Measurements from ENCODE around the gene PRKD2. TPM values are rescaled to one million over a fixed set of nuclear protein-coding genes. Genes with fewer than 3 reads are reported as not detected.
A peak's percentile ranks its signal among the peaks of the same experiment; 100 is the strongest.

PRKD2 gene
- polyA plus RNA-seq, 3 donors, result 6.5 to 46.9 (median 8.1) TPM

DNA sequence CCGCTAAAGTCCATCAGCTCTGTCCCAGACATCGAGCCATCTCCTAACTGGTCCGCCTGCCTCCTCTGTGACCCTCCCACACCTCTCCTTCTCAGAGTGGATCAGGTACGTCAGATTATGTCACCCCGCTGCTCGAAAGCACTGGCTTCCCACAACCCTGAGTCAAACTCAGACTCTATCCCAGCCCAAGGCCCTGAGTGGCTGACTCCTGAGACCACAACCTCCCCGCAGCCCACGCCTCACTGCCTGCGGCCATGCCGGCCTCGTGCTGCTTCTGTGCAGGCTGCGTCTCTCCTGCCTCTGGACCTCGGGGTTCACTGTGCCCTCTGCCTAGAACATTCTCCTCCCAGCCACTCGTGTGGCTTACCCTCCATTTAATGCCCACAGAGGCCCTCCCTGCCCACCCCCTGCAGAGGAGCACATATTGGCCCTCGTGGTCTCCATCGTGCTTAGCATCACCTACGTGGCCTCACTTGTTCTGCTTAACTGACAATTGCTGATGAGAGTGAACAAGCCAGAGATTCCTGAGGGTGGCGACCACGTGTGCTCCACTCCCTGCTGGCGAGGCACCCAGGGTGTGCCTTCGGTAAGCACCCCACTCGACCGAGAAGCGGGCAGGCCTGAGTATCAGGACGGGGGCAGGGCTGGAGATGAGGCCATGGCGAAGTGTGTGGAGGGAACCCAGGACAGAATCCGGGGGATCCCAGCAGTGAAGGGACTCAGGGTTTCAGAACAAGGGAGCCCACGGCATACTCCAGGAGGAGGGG lies 15.4 kb upstream of the PRKD2 start:
- H3K27ac Mint-ChIP-seq, result peak overlapping the region; percentile 92 to 100 (median 98)
- peaks cover 0 to 2% (median 0%) of the 10 kb centered on the region in 7 donors for H3K9me3 Mint-ChIP-seq
- H3K36me3 Mint-ChIP-seq, result peaks cover 59 to 69% of the 10 kb centered on the region in 2 donors
- no peak overlapping the region for H2AFZ ChIP-seq (ENCODE audit: insufficient read depth, low read depth, low read length, poor library complexity, severe bottlenecking)
- H4K20me1 ChIP-seq (ENCODE audit: insufficient read depth, low read length), result peaks cover 56% of the 10 kb centered on the region
- no peak for TF ChIP-seq CTCF (IDR thresholded peaks at IDR 0.05)
- H3K36me3 ChIP-seq (replicated peaks in 1 of 2; ENCODE audit: control insufficient read depth in 1 of 2, insufficient read depth in 2 of 2, low read length in 2 of 2), result peaks cover 43 to 52% of the 10 kb centered on the region in 2 donors
- H3K4me1 Mint-ChIP-seq, result peaks cover 81% of the 10 kb centered on the region
- no peaks in the 10 kb centered on the region for H3K9me3 ChIP-seq (replicated peaks in 1 of 2; ENCODE audit: control insufficient read depth in 1 of 2, insufficient read depth in 1 of 2, low read length in 2 of 2)
- peaks cover 75 to 87% of the 10 kb centered on the region in 2 donors for H3K4me1 ChIP-seq (ENCODE audit: control insufficient read depth in 1 of 2, insufficient read depth in 2 of 2, low read length in 2 of 2)
- peaks cover 0 to 2% (median 0%) of the 10 kb centered on the region in 3 donors for H3K27me3 Mint-ChIP-seq (ENCODE audit: low read depth in 3 of 3)
- peak overlapping the region; percentile 82 for H3K4me2 ChIP-seq (replicated peaks; ENCODE audit: extremely low read depth, low read length, poor library complexity, severe bottlenecking)
- no peaks in the 10 kb centered on the region for H3K27me3 ChIP-seq (ENCODE audit: control insufficient read depth in 2 of 2, insufficient read depth in 2 of 2, low read length in 2 of 2)
- WGBS (ENCODE audit: insufficient coverage), result 90% methylated on average over 27 of the region's 28 CpGs
- peak overlapping the region; percentile 78 to 94 for H3K4me3 Mint-ChIP-seq
- no peak for DNase-seq
- H3K27ac ChIP-seq (ENCODE audit: low read depth in 1 of 2, low read length in 2 of 2), result peak overlapping the region; percentile 89 to 91
- H3K79me2 ChIP-seq (ENCODE audit: insufficient read depth, low read length), result peaks cover 47% of the 10 kb centered on the region
- peak overlapping the region; percentile 57 for H3K9ac ChIP-seq (ENCODE audit: insufficient read depth, low read length, poor library complexity, severe bottlenecking)
- peak overlapping the region in 1 of 3 experiments; percentile 73 for H3K4me3 ChIP-seq (replicated peaks in 1 of 3; ENCODE audit: low read depth in 2 of 3, low read length in 3 of 3)
- intact Hi-C loops (cut with micrococcal nuclease), result loop anchor here in 1 of 2 donors (5.0 kb wide), 1 partner anchor 115 kb away; no protein-coding TSS in a partner anchor

GRCh38 chr19:46731584-46731983 lies 14.7 kb upstream of the PRKD2 start:
- Histone ChIP-seq H3K4me3 (replicated peaks in 1 of 3; ENCODE audit: low read depth in 2 of 3, low read length in 3 of 3) (peak overlapping the region; percentile 18 to 73 (median 39)), H3K4me1 (ENCODE audit: control insufficient read depth in 1 of 2, insufficient read depth in 2 of 2, low read length in 2 of 2) (peaks cover 70 to 81% of the 10 kb centered on the region in 2 donors), H3K9me3 (replicated peaks in 1 of 2; ENCODE audit: control insufficient read depth in 1 of 2, insufficient read depth in 1 of 2, low read length in 2 of 2) (no peaks in the 10 kb centered on the region), H3K9ac (ENCODE audit: insufficient read depth, low read length, poor library complexity, severe bottlenecking) (peak overlapping the region; percentile 57), H3K36me3 (replicated peaks in 1 of 2; ENCODE audit: control insufficient read depth in 1 of 2, insufficient read depth in 2 of 2, low read length in 2 of 2) (peaks cover 44 to 52% of the 10 kb centered on the region in 2 donors), H3K4me2 (replicated peaks; ENCODE audit: extremely low read depth, low read length, poor library complexity, severe bottlenecking) (peak overlapping the region; percentile 82), H2AFZ (ENCODE audit: insufficient read depth, low read depth, low read length, poor library complexity, severe bottlenecking) (no peak overlapping the region), H3K27me3 (ENCODE audit: control insufficient read depth in 2 of 2, insufficient read depth in 2 of 2, low read length in 2 of 2) (no peaks in the 10 kb centered on the region), H3K79me2 (ENCODE audit: insufficient read depth, low read length) (peaks cover 40% of the 10 kb centered on the region), H3K27ac (ENCODE audit: low read depth in 1 of 2, low read length in 2 of 2) (peak overlapping the region; percentile 89 to 91), H4K20me1 (ENCODE audit: insufficient read depth, low read length) (peaks cover 60% of the 10 kb centered on the region)
- Mint-ChIP-seq H3K27ac (peak overlapping the region; percentile 92 to 100 (median 98)), H3K4me3 (peak overlapping the region; percentile 78 to 94), H3K4me1 (peaks cover 75% of the 10 kb centered on the region), H3K27me3 (ENCODE audit: low read depth in 3 of 3) (peaks cover 0 to 2% (median 0%) of the 10 kb centered on the region in 3 donors), H3K36me3 (peaks cover 59 to 69% of the 10 kb centered on the region in 2 donors), H3K9me3 (peaks cover 0 to 2% (median 0%) of the 10 kb centered on the region in 7 donors)
- WGBS (ENCODE audit: insufficient coverage), result 11% methylated on average over 14 of the region's 14 CpGs
- intact Hi-C loops (cut with micrococcal nuclease), result loop anchor here (2.0 to 5.0 kb wide), 3 partner anchors 15 to 114 kb away; partner anchors contain the start of gene PRKD2 (in 1 of the 2)
- peak; percentile 72 to 90 (median 80) for DNase-seq
- TF ChIP-seq CTCF (IDR thresholded peaks at IDR 0.05), result no peak
